Hippocampal formation (tissue), 2 donors: ENCODE results near the gene STX8.

Experiments used
- DNase-seq, 2 donors: peaks; one replicate each; lab custom pipeline; 2025; lab: John Stamatoyannopoulos, UW

Gene STX8

GRCh38 chr17:9239793-9240658 is 335.6 kb downstream of the STX8 start:
- DNase-seq: peak; percentile 34 to 56

- no peak for DNase-seq
These were observed 336.3 kb downstream of the STX8 start for GRCh38 chr17:9239246-9239792.

GRCh38 chr17:9238340-9239245 is 337.0 kb downstream of the STX8 start:
- DNase-seq: no peak

- DNase-seq: no peak
These were observed 337.8 kb downstream of the STX8 start for GRCh38 chr17:9237661-9238301.

- DNase-seq: no peak
These were observed 338.6 kb downstream of the STX8 start for GRCh38 chr17:9237053-9237410.

- no peak for DNase-seq
These were observed 339.2 kb downstream of the STX8 start for GRCh38 chr17:9236286-9237052.

GRCh38 chr17:9235346-9235745 is 340.3 kb downstream of the STX8 start:
- no peak for DNase-seq

- no peak for DNase-seq
These were observed 341.2 kb downstream of the STX8 start for GRCh38 chr17:9234389-9234945.

GRCh38 chr17:9233761-9234160 is 341.9 kb downstream of the STX8 start:
- DNase-seq: no peak

- DNase-seq: no peak
These were observed 342.4 kb downstream of the STX8 start for GRCh38 chr17:9233271-9233599.

GRCh38 chr17:9232591-9233270 is 342.9 kb downstream of the STX8 start:
- DNase-seq: no peak

GRCh38 chr17:9232155-9232475 is 343.5 kb downstream of the STX8 start:
- DNase-seq: no peak

- DNase-seq: no peak
These were observed 344.0 kb downstream of the STX8 start for GRCh38 chr17:9231449-9232154.

GRCh38 chr17:9230861-9231260 is 344.8 kb downstream of the STX8 start:
- no peak for DNase-seq

- no peak for DNase-seq
These were observed 345.3 kb downstream of the STX8 start for GRCh38 chr17:9230346-9230745.

GRCh38 chr17:9229826-9230201 is 345.8 kb downstream of the STX8 start:
- DNase-seq: no peak

- no peak for DNase-seq
These were observed 346.3 kb downstream of the STX8 start for GRCh38 chr17:9229160-9229825.

- DNase-seq: peak in 1 of 2 donors; percentile 9
These were observed 347.0 kb downstream of the STX8 start for GRCh38 chr17:9228408-9229159.
